Neural cell (in vitro differentiated cells): Measurements from ENCODE around the gene GRB7. TPM values are rescaled to one million over a fixed set of nuclear protein-coding genes. Genes with fewer than 3 reads are reported as not detected.
"Not testable (repeated sequence)": the region's sequence is repeated elsewhere in the genome, so short reads cannot be mapped to it uniquely, and the experiment has no call there.

Experiments
- H2AFZ ChIP-seq: fragments of 200-600, 300-800 bp; sonication (generic), shearing (Covaris generic); 2 replicates; pipeline ENCODE4 v1.6.0; 2014; ENCODE audit warnings: low read depth, mild to moderate bottlenecking, antibody characterized with exemption, low read length, moderate library complexity
- H3F3A ChIP-seq: fragments of 200-600 bp; shearing (Covaris generic); 2 replicates; pipeline ENCODE4 v1.6.1; 2016; ENCODE audit warnings: mild to moderate bottlenecking, moderate library complexity, mixed read lengths, antibody characterized with exemption, low read length; ENCODE audit not compliant: insufficient read depth, poor library complexity, severe bottlenecking
- H3K27ac ChIP-seq: fragments of 200-600, 300-800 bp; sonication (generic), shearing (Covaris generic); 2 replicates; pipeline ENCODE4 v1.5.1; 2014; ENCODE audit warnings: mild to moderate bottlenecking, low read length, moderate library complexity
- H3K27me3 ChIP-seq: fragments of 300-800, 200-600 bp; sonication (generic), shearing (Covaris generic); 2 replicates; pipeline ENCODE4 v1.6.0; 2014; ENCODE audit warnings: mild to moderate bottlenecking, low read depth, low read length, moderate library complexity; ENCODE audit not compliant: insufficient read depth
- H3K36me3 ChIP-seq: fragments of 300-800, 200-600 bp; sonication (generic), shearing (Covaris generic); 2 replicates; pipeline ENCODE4 v1.5.1; 2014; ENCODE audit warnings: mild to moderate bottlenecking, antibody characterized with exemption, low read length, moderate library complexity; ENCODE audit not compliant: insufficient read depth
- H3K4me2 ChIP-seq: fragments of 300-800, 200-600 bp; sonication (generic), shearing (Covaris generic); 2 replicates; pipeline ENCODE4 v1.6.0; 2014; ENCODE audit warnings: mild to moderate bottlenecking, low read length
- H3K4me3 ChIP-seq: fragments of 300-800, 200-600 bp; sonication (generic), shearing (Covaris generic); 2 replicates; pipeline ENCODE4 v1.5.1; 2014; ENCODE audit warnings: mild to moderate bottlenecking, low read length, moderate library complexity
- H3K79me2 ChIP-seq: fragments of 200-600 bp; shearing (Covaris generic); replicated peaks from 2 replicates; pipeline ENCODE4 v1.6.0; 2014; ENCODE audit warnings: mild to moderate bottlenecking, low read length, moderate library complexity; ENCODE audit not compliant: insufficient read depth
- H3K9ac ChIP-seq: fragments of 300-800, 200-600 bp; sonication (generic), shearing (Covaris generic); 2 replicates; pipeline ENCODE4 v1.6.1; 2016; ENCODE audit warnings: mild to moderate bottlenecking, low read length, mixed read lengths
- H3K9me2 ChIP-seq: fragments of 200-600 bp; shearing (Covaris generic); 2 replicates; pipeline ENCODE4 v1.6.1; 2016; ENCODE audit warnings: mild to moderate bottlenecking, low read length, mixed read lengths; ENCODE audit not compliant: insufficient read depth
- H3K9me3 ChIP-seq: fragments of 200-600, 300-800 bp; sonication (generic), shearing (Covaris generic); 2 replicates; pipeline ENCODE4 v1.6.1; 2016; ENCODE audit warnings: mild to moderate bottlenecking, mixed run types, low read length, moderate library complexity, mixed read lengths
- H4K20me1 ChIP-seq: fragments of 200-600 bp; shearing (Covaris generic); 2 replicates; pipeline ENCODE4 v1.6.1; 2016; ENCODE audit warnings: mild to moderate bottlenecking, mixed run types; ENCODE audit not compliant: insufficient read depth
- EP300 ChIP-seq: fragments of 450-650 bp; conservative IDR thresholded peaks from 2 replicates; pipeline ENCODE4 v1.6.1; 2014; ENCODE audit warnings: antibody characterized with exemption, mild to moderate bottlenecking, moderate library complexity; ENCODE audit not compliant: poor library complexity, severe bottlenecking
- EZH2 ChIP-seq: fragments of 200-600, 300-800 bp; shearing (Covaris generic), sonication (generic); IDR thresholded peaks from 2 replicates; pipeline ENCODE4 v1.6.1; 2014; ENCODE audit warnings: antibody characterized with exemption, low read length, borderline replicate concordance, mild to moderate bottlenecking; ENCODE audit not compliant: insufficient read depth, poor library complexity, severe bottlenecking
- MXI1 ChIP-seq: fragments of 450-650 bp; conservative IDR thresholded peaks from 2 replicates; pipeline ENCODE4 v1.6.1; 2014; ENCODE audit warnings: antibody characterized with exemption, mild to moderate bottlenecking; ENCODE audit not compliant: poor library complexity, severe bottlenecking
- POLR2AphosphoS5 ChIP-seq: IDR thresholded peaks from 2 replicates; pipeline ENCODE4 v1.6.1; 2012
- RAD21 ChIP-seq: fragments of 450-650 bp; conservative IDR thresholded peaks from 2 replicates; pipeline ENCODE4 v1.6.1; 2014; ENCODE audit warnings: antibody characterized with exemption, mild to moderate bottlenecking, moderate library complexity
- SMC3 ChIP-seq: fragments of 450-650 bp; conservative IDR thresholded peaks from 2 replicates; pipeline ENCODE4 v1.6.1; 2014; ENCODE audit warnings: antibody characterized with exemption, mild to moderate bottlenecking, moderate library complexity; ENCODE audit not compliant: poor library complexity
- TAF1 ChIP-seq: IDR thresholded peaks from 2 replicates; pipeline ENCODE4 v1.6.1; 2012; ENCODE audit warnings: low read depth
- polyA plus RNA-seq: library from polyadenylated mRNA; depleted of rRNA; stranded (reverse); fragments of >200 nt; gene quantifications from 2 replicates; pipeline ENCODE4 v1.2.3, GENCODE V29; 2014
- TF ChIP-seq, protein P1 (sequence below): IDR thresholded peaks from 2 replicates; pipeline ENCODE4 v1.6.1; 2012; ENCODE audit warnings: borderline replicate concordance
- TF ChIP-seq, protein P2 (sequence below): fragments of 450-650 bp; IDR thresholded peaks from 2 replicates; pipeline ENCODE4 v1.5.1; 2014; ENCODE audit warnings: antibody characterized with exemption, mild to moderate bottlenecking, moderate library complexity; ENCODE audit not compliant: poor library complexity, severe bottlenecking

GRB7 gene
- polyA plus RNA-seq, 1 donor from 2014 or later = not detected

DNA sequence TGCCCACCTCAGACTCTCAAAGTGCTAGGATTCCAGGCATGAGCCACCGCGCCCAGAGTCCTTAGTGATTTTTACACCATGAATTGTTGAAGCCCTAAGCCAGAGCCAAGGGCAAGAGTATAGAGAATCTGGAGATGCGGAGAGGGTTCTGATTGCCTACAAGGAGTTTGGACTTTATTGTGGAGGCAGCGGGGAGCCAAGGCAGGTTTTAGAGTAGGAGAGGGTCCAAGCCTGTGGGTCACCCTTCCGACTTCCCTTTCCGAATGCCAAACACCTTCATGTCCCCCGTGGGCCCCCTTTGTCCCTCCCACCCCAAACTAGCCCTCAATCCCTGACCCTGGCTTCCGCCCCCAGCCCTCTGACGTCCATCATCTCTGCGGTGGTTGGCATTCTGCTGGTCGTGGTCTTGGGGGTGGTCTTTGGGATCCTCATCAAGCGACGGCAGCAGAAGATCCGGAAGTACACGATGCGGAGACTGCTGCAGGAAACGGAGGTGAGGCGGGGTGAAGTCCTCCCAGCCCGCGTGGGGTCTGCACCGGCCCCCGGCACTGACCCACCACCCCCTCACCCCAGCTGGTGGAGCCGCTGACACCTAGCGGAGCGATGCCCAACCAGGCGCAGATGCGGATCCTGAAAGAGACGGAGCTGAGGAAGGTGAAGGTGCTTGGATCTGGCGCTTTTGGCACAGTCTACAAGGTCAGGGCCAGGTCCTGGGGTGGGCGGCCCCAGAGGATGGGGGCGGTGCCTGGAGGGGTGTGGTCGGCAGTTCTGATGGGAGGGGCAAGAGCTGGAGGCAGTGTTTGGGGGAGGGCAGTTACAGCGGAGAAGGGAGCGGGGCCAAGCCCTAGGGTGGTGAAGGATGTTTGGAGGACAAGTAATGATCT is 14.5 kb upstream of the GRB7 start:
- Histone ChIP-seq H3K9me2 (no peaks in the 10 kb centered on the region), H4K20me1 (no peaks in the 10 kb centered on the region), H2AFZ (no peak overlapping the region), H3K79me2 (no peaks in the 10 kb centered on the region), H3F3A (no peaks in the 10 kb centered on the region), H3K27me3 (no peaks in the 10 kb centered on the region), H3K36me3 (no peaks in the 10 kb centered on the region), H3K4me3 (no peak overlapping the region), H3K9me3 (no peaks in the 10 kb centered on the region), H3K9ac (no peak overlapping the region), H3K4me2 (no peak overlapping the region), H3K27ac (no peak overlapping the region)
- TF ChIP-seq TAF1 (no peak), EZH2 (no peak), MXI1 (no peak), RAD21 (no peak), EP300 (no peak), POLR2AphosphoS5 (no peak), SMC3 (no peak)
- TF ChIP-seq, protein P1, sequence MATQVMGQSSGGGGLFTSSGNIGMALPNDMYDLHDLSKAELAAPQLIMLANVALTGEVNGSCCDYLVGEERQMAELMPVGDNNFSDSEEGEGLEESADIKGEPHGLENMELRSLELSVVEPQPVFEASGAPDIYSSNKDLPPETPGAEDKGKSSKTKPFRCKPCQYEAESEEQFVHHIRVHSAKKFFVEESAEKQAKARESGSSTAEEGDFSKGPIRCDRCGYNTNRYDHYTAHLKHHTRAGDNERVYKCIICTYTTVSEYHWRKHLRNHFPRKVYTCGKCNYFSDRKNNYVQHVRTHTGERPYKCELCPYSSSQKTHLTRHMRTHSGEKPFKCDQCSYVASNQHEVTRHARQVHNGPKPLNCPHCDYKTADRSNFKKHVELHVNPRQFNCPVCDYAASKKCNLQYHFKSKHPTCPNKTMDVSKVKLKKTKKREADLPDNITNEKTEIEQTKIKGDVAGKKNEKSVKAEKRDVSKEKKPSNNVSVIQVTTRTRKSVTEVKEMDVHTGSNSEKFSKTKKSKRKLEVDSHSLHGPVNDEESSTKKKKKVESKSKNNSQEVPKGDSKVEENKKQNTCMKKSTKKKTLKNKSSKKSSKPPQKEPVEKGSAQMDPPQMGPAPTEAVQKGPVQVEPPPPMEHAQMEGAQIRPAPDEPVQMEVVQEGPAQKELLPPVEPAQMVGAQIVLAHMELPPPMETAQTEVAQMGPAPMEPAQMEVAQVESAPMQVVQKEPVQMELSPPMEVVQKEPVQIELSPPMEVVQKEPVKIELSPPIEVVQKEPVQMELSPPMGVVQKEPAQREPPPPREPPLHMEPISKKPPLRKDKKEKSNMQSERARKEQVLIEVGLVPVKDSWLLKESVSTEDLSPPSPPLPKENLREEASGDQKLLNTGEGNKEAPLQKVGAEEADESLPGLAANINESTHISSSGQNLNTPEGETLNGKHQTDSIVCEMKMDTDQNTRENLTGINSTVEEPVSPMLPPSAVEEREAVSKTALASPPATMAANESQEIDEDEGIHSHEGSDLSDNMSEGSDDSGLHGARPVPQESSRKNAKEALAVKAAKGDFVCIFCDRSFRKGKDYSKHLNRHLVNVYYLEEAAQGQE = no peak
- TF ChIP-seq, protein P2, sequence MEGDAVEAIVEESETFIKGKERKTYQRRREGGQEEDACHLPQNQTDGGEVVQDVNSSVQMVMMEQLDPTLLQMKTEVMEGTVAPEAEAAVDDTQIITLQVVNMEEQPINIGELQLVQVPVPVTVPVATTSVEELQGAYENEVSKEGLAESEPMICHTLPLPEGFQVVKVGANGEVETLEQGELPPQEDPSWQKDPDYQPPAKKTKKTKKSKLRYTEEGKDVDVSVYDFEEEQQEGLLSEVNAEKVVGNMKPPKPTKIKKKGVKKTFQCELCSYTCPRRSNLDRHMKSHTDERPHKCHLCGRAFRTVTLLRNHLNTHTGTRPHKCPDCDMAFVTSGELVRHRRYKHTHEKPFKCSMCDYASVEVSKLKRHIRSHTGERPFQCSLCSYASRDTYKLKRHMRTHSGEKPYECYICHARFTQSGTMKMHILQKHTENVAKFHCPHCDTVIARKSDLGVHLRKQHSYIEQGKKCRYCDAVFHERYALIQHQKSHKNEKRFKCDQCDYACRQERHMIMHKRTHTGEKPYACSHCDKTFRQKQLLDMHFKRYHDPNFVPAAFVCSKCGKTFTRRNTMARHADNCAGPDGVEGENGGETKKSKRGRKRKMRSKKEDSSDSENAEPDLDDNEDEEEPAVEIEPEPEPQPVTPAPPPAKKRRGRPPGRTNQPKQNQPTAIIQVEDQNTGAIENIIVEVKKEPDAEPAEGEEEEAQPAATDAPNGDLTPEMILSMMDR = no peak

DNA sequence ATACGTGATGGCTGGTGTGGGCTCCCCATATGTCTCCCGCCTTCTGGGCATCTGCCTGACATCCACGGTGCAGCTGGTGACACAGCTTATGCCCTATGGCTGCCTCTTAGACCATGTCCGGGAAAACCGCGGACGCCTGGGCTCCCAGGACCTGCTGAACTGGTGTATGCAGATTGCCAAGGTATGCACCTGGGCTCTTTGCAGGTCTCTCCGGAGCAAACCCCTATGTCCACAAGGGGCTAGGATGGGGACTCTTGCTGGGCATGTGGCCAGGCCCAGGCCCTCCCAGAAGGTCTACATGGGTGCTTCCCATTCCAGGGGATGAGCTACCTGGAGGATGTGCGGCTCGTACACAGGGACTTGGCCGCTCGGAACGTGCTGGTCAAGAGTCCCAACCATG is 13.0 kb upstream of the GRB7 start:
- Histone ChIP-seq H3K9me2 (no peaks in the 10 kb centered on the region), H4K20me1 (no peaks in the 10 kb centered on the region), H3K27ac (no peak overlapping the region), H3K27me3 (no peaks in the 10 kb centered on the region), H3K4me2 (no peak overlapping the region), H3K9me3 (no peaks in the 10 kb centered on the region), H2AFZ (no peak overlapping the region), H3F3A (no peaks in the 10 kb centered on the region), H3K4me3 (no peak overlapping the region), H3K36me3 (no peaks in the 10 kb centered on the region), H3K79me2 (no peaks in the 10 kb centered on the region), H3K9ac (no peak overlapping the region)
- TF ChIP-seq EZH2 = no peak

DNA sequence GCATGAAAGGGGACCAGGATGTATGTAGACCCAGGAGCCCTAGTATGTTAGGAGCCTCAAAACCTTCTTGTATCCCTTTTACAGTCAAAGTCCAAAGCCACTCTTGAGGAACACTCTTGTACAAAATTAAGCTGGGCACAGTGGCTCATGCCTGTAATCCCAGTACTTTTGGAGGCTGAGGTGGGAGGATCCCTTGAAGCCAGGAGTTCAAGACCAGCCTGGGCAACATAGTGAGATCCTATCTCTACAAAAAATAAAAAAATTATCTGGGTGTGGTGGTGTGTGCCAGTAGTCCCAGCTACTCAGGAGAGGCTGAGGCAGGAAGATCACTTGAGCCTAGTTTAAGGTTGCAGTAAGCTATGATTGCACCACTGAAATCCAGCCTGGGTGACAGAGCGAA is 11.8 kb upstream of the GRB7 start:
- H3K9me3 ChIP-seq, H3K4me3 ChIP-seq, H4K20me1 ChIP-seq, H3K9me2 ChIP-seq, H3F3A ChIP-seq, H3K27me3 ChIP-seq, H3K27ac ChIP-seq, H3K36me3 ChIP-seq, H3K79me2 ChIP-seq, H2AFZ ChIP-seq, H3K4me2 ChIP-seq, H3K9ac ChIP-seq: not testable (repeated sequence)
